WTC11 (cell line): ENCODE results near the gene FLT3. TPM values are rescaled to one million over a fixed set of nuclear protein-coding genes. Genes with fewer than 3 reads are reported as not detected.

ENCODE experiments used
- ATAC-seq: fragments of 200-7000 bp; cut with Tn5 transposase; 2 replicates; pipeline ENCODE4 v1.10.0; 2021; ENCODE audit warnings: mild to moderate bottlenecking, moderate library complexity
- CTCF ChIA-PET: fragments of 300-600 bp; sonication (Branson Sonifier 250); formaldehyde crosslinking; loops from one replicate; lab custom pipeline; 2021; ENCODE audit warnings: antibody characterized with exemption; lab: Charles Lee
- POLR2A ChIA-PET: fragments of 350-600 bp; sonication (Branson Sonifier 250); formaldehyde crosslinking; loops from one replicate; lab custom pipeline; 2021; ENCODE audit warnings: antibody characterized with exemption; lab: Charles Lee
- DNase-seq: peaks from one replicate; pipeline ENCODE4 v3.0.0; 2021; ENCODE audit warnings: low spot score
- H3K27ac Mint-ChIP-seq: 2 replicates; pipeline ENCODE4 v1.8.0; 2021; ENCODE audit warnings: mixed read lengths
- H3K27me3 Mint-ChIP-seq: 2 replicates; pipeline ENCODE4 v1.8.0; 2021; ENCODE audit warnings: low read depth, mild to moderate bottlenecking, moderate library complexity, mixed read lengths
- H3K36me3 Mint-ChIP-seq: 2 replicates; pipeline ENCODE4 v1.8.0; 2021; ENCODE audit warnings: mixed read lengths
- H3K4me1 Mint-ChIP-seq: 2 replicates; pipeline ENCODE4 v1.8.0; 2022; ENCODE audit warnings: mixed read lengths
- H3K4me3 Mint-ChIP-seq: 2 replicates; pipeline ENCODE4 v1.8.0; 2021; ENCODE audit warnings: mild to moderate bottlenecking, moderate library complexity, mixed read lengths
- H3K9me3 Mint-ChIP-seq: 2 replicates; pipeline ENCODE4 v1.8.0; 2021; ENCODE audit warnings: mixed read lengths
- ATF1 ChIP-seq: sonication (generic); formaldehyde crosslinking; IDR thresholded peaks from 2 replicates; pipeline ENCODE4 v1.8.1; 2023; ENCODE audit warnings: mild to moderate bottlenecking, moderate library complexity, missing genetic modification reagents
- ATF2 ChIP-seq: sonication (generic); formaldehyde crosslinking; IDR thresholded peaks from 2 replicates; pipeline ENCODE4 v1.8.1; 2022; ENCODE audit warnings: low read depth, missing genetic modification reagents, borderline replicate concordance
- ATF3 ChIP-seq: sonication (generic); formaldehyde crosslinking; conservative IDR thresholded peaks from 2 replicates; pipeline ENCODE4 v1.8.1; 2022; ENCODE audit warnings: mild to moderate bottlenecking, missing genetic modification reagents
- CREB1 ChIP-seq: sonication (generic); formaldehyde crosslinking; IDR thresholded peaks from 2 replicates; pipeline ENCODE4 v1.8.0; 2023; ENCODE audit warnings: mild to moderate bottlenecking, missing genetic modification reagents
- CREM ChIP-seq: sonication (generic); formaldehyde crosslinking; IDR thresholded peaks from 2 replicates; pipeline ENCODE4 v1.8.1; 2022; ENCODE audit warnings: mild to moderate bottlenecking, missing genetic modification reagents, moderate library complexity
- ETV6 ChIP-seq: sonication (generic); formaldehyde crosslinking; IDR thresholded peaks from 2 replicates; pipeline ENCODE4 v1.8.1; 2022; ENCODE audit warnings: mild to moderate bottlenecking, missing genetic modification reagents
- NFATC4 ChIP-seq: fragments of 250-450 bp; sonication (Bioruptor Pico); IDR thresholded peaks from 2 replicates; pipeline ENCODE4 v1.9.0; 2021; ENCODE audit warnings: mild to moderate bottlenecking
- NFYB ChIP-seq: sonication (generic); formaldehyde crosslinking; conservative IDR thresholded peaks from 2 replicates; pipeline ENCODE4 v1.8.0; 2022; ENCODE audit warnings: low read depth, missing genetic modification reagents
- NR3C1 ChIP-seq: sonication (generic); formaldehyde crosslinking; conservative IDR thresholded peaks from 2 replicates; pipeline ENCODE4 v1.8.1; 2023; ENCODE audit warnings: low read depth, mild to moderate bottlenecking, missing genetic modification reagents
- PREB ChIP-seq: sonication (generic); formaldehyde crosslinking; IDR thresholded peaks from 2 replicates; pipeline ENCODE4 v1.8.1; 2022; ENCODE audit warnings: mild to moderate bottlenecking, missing genetic modification reagents, moderate library complexity, borderline replicate concordance
- RORB ChIP-seq: fragments of 250-450 bp; sonication (Bioruptor Pico); IDR thresholded peaks from 2 replicates; pipeline ENCODE4 v1.9.0; 2021; ENCODE audit warnings: mild to moderate bottlenecking
- SMAD3 ChIP-seq: sonication (generic); formaldehyde crosslinking; IDR thresholded peaks from 2 replicates; pipeline ENCODE4 v1.8.0; 2022; ENCODE audit warnings: missing genetic modification reagents, mild to moderate bottlenecking, borderline replicate concordance
- USF1 ChIP-seq: sonication (generic); formaldehyde crosslinking; IDR thresholded peaks from 2 replicates; pipeline ENCODE4 v1.8.0; 2022; ENCODE audit warnings: mild to moderate bottlenecking, missing genetic modification reagents
- ZMAT4 ChIP-seq: fragments of 250-450 bp; sonication (Bioruptor Pico); IDR thresholded peaks from 2 replicates; pipeline ENCODE4 v1.9.0; 2021; ENCODE audit warnings: mild to moderate bottlenecking
- ZNF138 ChIP-seq: sonication (generic); formaldehyde crosslinking; conservative IDR thresholded peaks from 2 replicates; pipeline ENCODE4 v1.8.1; 2022; ENCODE audit warnings: mild to moderate bottlenecking, moderate library complexity, missing genetic modification reagents
- ZNF263 ChIP-seq: sonication (generic); formaldehyde crosslinking; IDR thresholded peaks from 2 replicates; pipeline ENCODE4 v1.8.1; 2022; ENCODE audit warnings: low read depth, mild to moderate bottlenecking, moderate library complexity, missing genetic modification reagents
- ZNF281 ChIP-seq: sonication (generic); formaldehyde crosslinking; IDR thresholded peaks from 2 replicates; pipeline ENCODE4 v1.8.0; 2023; ENCODE audit warnings: mild to moderate bottlenecking, missing genetic modification reagents
- ZNF317 ChIP-seq: sonication (generic); formaldehyde crosslinking; IDR thresholded peaks from 2 replicates; pipeline ENCODE4 v1.8.1; 2023; ENCODE audit warnings: low read depth, mild to moderate bottlenecking, moderate library complexity, missing genetic modification reagents, borderline replicate concordance
- ZNF423 ChIP-seq: fragments of 250-450 bp; sonication (Bioruptor Pico); IDR thresholded peaks from 2 replicates; pipeline ENCODE4 v2.1.2; 2022; ENCODE audit warnings: mild to moderate bottlenecking, moderate library complexity
- total RNA-seq: library from RNA; stranded (reverse); gene quantifications from 3 replicates; pipeline ENCODE4 v1.2.3, GENCODE V29; 2021

The FLT3 gene
- total RNA-seq, 1 experiment from 2014 or later, result 0.15 TPM

- ATAC-seq (no peak), DNase-seq (no peak)
- ChIA-PET CTCF (interaction anchor here (1.4 kb wide), 1 partner anchor 45 kb away, joined by 3 read pairs; no protein-coding TSS in a partner anchor), POLR2A (no interaction called here)
- 0 out of 2 replicates have a peak overlapping the region, but pooled peaks have one; percentile 5 for H3K27ac Mint-ChIP-seq
- H3K27me3 Mint-ChIP-seq, result peaks cover 6% of the 10 kb centered on the region; the same call in 1 of the 2 replicates
- peaks cover 20% of the 10 kb centered on the region for H3K4me1 Mint-ChIP-seq
- H3K9me3 Mint-ChIP-seq, result no peaks in the 10 kb centered on the region
- no peak for TF ChIP-seq CREB1 (CRISPR knock-in tag)
- TF ChIP-seq ZNF281, result no peak
- TF ChIP-seq NR3C1, result no peak
- no peak for TF ChIP-seq NFATC4
- TF ChIP-seq ZNF423 (CRISPR knock-in tag), result no peak
- no peak for TF ChIP-seq RORB (CRISPR knock-in tag)
- no peaks in the 10 kb centered on the region for H3K36me3 Mint-ChIP-seq
- H3K4me3 Mint-ChIP-seq, result no peak overlapping the region
Measured at GRCh38 chr13:28014301-28014700, 86.1 kb downstream of the FLT3 start.

- ChIA-PET POLR2A (no interaction called here), CTCF (interaction anchor here (1.4 kb wide), 1 partner anchor 46 kb away, joined by 3 read pairs; no protein-coding TSS in a partner anchor)
- H3K36me3 Mint-ChIP-seq, result no peaks in the 10 kb centered on the region
- no peaks in the 10 kb centered on the region for H3K9me3 Mint-ChIP-seq
- H3K27me3 Mint-ChIP-seq, result peaks cover 6% of the 10 kb centered on the region; the same call in 1 of the 2 replicates
- DNase-seq (no peak), ATAC-seq (no peak)
- peaks cover 20% of the 10 kb centered on the region for H3K4me1 Mint-ChIP-seq
- no peak overlapping the region for H3K4me3 Mint-ChIP-seq
- TF ChIP-seq ETV6 (CRISPR knock-in tag), result no peak
- TF ChIP-seq ATF1 (CRISPR knock-in tag), result no peak
- no peak for TF ChIP-seq USF1 (CRISPR knock-in tag)
- no peak for TF ChIP-seq CREB1 (CRISPR knock-in tag)
- no peak for TF ChIP-seq ATF2 (CRISPR knock-in tag)
- TF ChIP-seq ZNF263, result no peak
- no peak for TF ChIP-seq NFYB
- no peak for TF ChIP-seq PREB (CRISPR knock-in tag)
- no peak for TF ChIP-seq RORB (CRISPR knock-in tag)
- no peak for TF ChIP-seq CREM (CRISPR knock-in tag)
- TF ChIP-seq ZNF317, result no peak
- TF ChIP-seq ZNF138 (CRISPR knock-in tag), result no peak
- TF ChIP-seq ATF3 (CRISPR knock-in tag), result no peak
- no peak for TF ChIP-seq SMAD3 (CRISPR knock-in tag)
- TF ChIP-seq ZMAT4 (CRISPR knock-in tag), result no peak
- no peak overlapping the region for H3K27ac Mint-ChIP-seq
Measured at GRCh38 chr13:28013482-28013881, 86.9 kb downstream of the FLT3 start.
